ENCODE results near the gene PDCD2.

Gene PDCD2

DNA sequence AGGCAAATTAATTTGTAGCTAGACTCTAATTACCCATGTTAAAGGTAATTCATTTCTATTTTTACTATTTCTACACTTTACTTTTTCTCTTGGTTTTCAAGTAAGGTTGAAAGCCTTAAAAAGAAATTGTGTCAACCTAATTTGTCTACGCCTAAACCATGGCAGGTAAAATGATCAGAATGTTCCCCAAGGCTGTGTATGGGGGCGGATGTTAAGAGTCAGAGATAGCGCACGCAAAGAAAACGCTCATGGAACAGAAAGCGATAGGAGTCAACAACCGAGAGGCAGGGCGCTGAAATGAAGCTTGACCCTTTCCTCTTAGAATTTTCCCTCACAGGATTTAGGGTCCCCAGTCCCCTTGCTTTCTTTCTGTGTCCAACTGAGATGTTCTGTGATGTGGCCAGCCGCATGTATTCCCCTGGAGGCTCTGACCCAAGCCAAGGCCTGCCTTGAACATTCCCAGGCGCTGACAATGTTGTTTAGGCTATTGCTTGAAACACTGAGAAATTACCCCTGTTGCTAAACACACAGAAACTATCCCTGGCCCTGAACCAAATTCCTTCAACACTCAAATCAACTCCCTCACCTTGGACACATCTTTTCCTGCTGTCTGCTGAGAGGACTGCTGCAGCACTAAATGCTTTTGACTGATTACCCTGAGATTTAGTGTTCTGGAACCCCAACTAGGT lies 42.3 kb downstream of the PDCD2 start (continued):
- TF ChIP-seq, protein P1, sequence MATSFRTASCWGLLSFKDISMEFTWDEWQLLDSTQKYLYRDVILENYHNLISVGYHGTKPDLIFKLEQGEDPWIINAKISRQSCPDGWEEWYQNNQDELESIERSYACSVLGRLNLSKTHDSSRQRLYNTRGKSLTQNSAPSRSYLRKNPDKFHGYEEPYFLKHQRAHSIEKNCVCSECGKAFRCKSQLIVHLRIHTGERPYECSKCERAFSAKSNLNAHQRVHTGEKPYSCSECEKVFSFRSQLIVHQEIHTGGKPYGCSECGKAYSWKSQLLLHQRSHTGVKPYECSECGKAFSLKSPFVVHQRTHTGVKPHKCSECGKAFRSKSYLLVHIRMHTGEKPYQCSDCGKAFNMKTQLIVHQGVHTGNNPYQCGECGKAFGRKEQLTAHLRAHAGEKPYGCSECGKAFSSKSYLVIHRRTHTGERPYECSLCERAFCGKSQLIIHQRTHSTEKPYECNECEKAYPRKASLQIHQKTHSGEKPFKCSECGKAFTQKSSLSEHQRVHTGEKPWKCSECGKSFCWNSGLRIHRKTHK (tag by site-specific recombination; IDR thresholded peaks at IDR 0.05) = no peak
- no peak for TF ChIP-seq ZNF501 (tag by site-specific recombination; IDR thresholded peaks at IDR 0.05)
- TF ChIP-seq YY1 (tag by site-specific recombination; IDR thresholded peaks at IDR 0.05) = no peak
- TF ChIP-seq ZNF558 (tag by site-specific recombination; IDR thresholded peaks at IDR 0.05) = no peak

DNA sequence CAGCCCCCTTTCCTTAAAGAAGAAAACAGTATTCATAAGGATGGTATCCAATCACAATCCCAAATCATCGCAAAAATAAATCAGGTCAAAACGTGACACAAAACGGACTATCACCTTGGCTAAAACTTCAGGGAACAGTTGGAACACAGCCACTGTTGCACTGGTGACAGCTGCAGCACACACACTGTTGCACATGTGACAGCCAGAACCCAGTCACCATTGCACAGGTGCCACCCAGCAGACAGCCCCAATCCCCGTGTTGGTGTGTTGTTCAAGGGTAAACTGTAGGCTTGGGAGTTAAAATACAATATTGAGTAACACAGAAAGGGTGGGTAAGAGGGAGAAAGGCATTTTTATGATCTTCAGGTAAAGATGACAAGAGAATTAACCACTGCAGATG lies 47.1 kb downstream of the PDCD2 start:
- Histone ChIP-seq H3K27ac (ENCODE audit: extremely low read depth, low read depth, low read length) (no peak overlapping the region), H3K36me3 (ENCODE audit: control insufficient read depth in 2 of 2, insufficient read depth in 1 of 2, low read length in 2 of 2) (peaks cover 57 to 100% of the 10 kb centered on the region in 2 experiments), H3K4me3 (ENCODE audit: low read depth, low read length) (no peak overlapping the region), H3K4me1 (ENCODE audit: control insufficient read depth, insufficient read depth, low read length) (no peaks in the 10 kb centered on the region), H3K9me3 (ENCODE audit: control insufficient read depth, insufficient read depth, low read depth, low read length) (no peaks in the 10 kb centered on the region)
- ChIA-PET POLR2A (no interaction called here), CTCF (interaction anchor here (4.8 kb wide), 1 partner anchor 8 kb away, joined by 28 read pairs; no protein-coding TSS in a partner anchor)
- TF ChIP-seq ZFP3 (tag by site-specific recombination; IDR thresholded peaks at IDR 0.05; ENCODE audit: low read depth) (no peak), KLF10 (tag by site-specific recombination; IDR thresholded peaks at IDR 0.05) (no peak), ZNF777 (tag by site-specific recombination; IDR thresholded peaks at IDR 0.05; ENCODE audit: borderline replicate concordance) (no peak), ZNF266 (tag by site-specific recombination; IDR thresholded peaks at IDR 0.05; ENCODE audit: low read depth) (no peak), ZNF133 (tag by site-specific recombination; IDR thresholded peaks at IDR 0.05) (no peak), ZNF830 (tag by site-specific recombination; IDR thresholded peaks at IDR 0.05; ENCODE audit: low read depth) (no peak), ZIC2 (tag by site-specific recombination; IDR thresholded peaks at IDR 0.05) (no peak), ZFP41 (tag by site-specific recombination; IDR thresholded peaks at IDR 0.05; ENCODE audit: borderline replicate concordance) (no peak), IKZF3 (tag by site-specific recombination; IDR thresholded peaks at IDR 0.05) (no peak), HOXC10 (CRISPR knock-in tag; IDR thresholded peaks at IDR 0.05) (no peak)
- TF ChIP-seq, protein P2, sequence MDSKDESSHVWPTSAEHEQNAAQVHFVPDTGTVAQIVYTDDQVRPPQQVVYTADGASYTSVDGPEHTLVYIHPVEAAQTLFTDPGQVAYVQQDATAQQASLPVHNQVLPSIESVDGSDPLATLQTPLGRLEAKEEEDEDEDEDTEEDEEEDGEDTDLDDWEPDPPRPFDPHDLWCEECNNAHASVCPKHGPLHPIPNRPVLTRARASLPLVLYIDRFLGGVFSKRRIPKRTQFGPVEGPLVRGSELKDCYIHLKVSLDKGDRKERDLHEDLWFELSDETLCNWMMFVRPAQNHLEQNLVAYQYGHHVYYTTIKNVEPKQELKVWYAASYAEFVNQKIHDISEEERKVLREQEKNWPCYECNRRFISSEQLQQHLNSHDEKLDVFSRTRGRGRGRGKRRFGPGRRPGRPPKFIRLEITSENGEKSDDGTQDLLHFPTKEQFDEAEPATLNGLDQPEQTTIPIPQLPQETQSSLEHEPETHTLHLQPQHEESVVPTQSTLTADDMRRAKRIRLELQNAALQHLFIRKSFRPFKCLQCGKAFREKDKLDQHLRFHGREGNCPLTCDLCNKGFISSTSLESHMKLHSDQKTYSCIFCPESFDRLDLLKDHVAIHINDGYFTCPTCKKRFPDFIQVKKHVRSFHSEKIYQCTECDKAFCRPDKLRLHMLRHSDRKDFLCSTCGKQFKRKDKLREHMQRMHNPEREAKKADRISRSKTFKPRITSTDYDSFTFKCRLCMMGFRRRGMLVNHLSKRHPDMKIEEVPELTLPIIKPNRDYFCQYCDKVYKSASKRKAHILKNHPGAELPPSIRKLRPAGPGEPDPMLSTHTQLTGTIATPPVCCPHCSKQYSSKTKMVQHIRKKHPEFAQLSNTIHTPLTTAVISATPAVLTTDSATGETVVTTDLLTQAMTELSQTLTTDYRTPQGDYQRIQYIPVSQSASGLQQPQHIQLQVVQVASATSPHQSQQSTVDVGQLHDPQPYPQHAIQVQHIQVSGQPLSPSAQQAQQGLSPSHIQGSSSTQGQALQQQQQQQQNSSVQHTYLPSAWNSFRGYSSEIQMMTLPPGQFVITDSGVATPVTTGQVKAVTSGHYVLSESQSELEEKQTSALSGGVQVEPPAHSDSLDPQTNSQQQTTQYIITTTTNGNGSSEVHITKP (tag by site-specific recombination; IDR thresholded peaks at IDR 0.05) = no peak
- TF ChIP-seq, protein P3, sequence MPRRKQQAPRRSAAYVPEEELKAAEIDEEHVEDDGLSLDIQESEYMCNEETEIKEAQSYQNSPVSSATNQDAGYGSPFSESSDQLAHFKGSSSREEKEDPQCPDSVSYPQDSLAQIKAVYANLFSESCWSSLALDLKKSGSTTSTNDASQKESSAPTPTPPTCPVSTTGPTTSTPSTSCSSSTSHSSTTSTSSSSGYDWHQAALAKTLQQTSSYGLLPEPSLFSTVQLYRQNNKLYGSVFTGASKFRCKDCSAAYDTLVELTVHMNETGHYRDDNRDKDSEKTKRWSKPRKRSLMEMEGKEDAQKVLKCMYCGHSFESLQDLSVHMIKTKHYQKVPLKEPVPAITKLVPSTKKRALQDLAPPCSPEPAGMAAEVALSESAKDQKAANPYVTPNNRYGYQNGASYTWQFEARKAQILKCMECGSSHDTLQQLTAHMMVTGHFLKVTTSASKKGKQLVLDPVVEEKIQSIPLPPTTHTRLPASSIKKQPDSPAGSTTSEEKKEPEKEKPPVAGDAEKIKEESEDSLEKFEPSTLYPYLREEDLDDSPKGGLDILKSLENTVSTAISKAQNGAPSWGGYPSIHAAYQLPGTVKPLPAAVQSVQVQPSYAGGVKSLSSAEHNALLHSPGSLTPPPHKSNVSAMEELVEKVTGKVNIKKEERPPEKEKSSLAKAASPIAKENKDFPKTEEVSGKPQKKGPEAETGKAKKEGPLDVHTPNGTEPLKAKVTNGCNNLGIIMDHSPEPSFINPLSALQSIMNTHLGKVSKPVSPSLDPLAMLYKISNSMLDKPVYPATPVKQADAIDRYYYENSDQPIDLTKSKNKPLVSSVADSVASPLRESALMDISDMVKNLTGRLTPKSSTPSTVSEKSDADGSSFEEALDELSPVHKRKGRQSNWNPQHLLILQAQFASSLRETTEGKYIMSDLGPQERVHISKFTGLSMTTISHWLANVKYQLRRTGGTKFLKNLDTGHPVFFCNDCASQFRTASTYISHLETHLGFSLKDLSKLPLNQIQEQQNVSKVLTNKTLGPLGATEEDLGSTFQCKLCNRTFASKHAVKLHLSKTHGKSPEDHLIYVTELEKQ (tag by site-specific recombination; IDR thresholded peaks at IDR 0.05; ENCODE audit: borderline replicate concordance) = no peak
- TF ChIP-seq, protein P4, sequence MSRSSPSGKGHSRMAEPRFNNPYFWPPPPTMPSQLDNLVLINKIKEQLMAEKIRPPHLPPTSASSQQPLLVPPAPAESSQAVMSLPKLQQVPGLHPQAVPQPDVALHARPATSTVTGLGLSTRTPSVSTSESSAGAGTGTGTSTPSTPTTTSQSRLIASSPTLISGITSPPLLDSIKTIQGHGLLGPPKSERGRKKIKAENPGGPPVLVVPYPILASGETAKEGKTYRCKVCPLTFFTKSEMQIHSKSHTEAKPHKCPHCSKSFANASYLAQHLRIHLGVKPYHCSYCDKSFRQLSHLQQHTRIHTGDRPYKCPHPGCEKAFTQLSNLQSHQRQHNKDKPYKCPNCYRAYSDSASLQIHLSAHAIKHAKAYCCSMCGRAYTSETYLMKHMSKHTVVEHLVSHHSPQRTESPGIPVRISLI (tag by site-specific recombination; IDR thresholded peaks at IDR 0.05) = no peak
- TF ChIP-seq, protein P5, sequence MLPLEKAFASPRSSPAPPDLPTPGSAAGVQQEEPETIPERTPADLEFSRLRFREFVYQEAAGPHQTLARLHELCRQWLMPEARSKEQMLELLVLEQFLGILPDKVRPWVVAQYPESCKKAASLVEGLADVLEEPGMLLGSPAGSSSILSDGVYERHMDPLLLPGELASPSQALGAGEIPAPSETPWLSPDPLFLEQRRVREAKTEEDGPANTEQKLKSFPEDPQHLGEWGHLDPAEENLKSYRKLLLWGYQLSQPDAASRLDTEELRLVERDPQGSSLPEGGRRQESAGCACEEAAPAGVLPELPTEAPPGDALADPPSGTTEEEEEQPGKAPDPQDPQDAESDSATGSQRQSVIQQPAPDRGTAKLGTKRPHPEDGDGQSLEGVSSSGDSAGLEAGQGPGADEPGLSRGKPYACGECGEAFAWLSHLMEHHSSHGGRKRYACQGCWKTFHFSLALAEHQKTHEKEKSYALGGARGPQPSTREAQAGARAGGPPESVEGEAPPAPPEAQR (tag by site-specific recombination; IDR thresholded peaks at IDR 0.05) = no peak
